CD4-positive, alpha-beta T cell treated with Interleukin-4 for 1 hour (primary cell): ENCODE measurements around the gene SND1.
A peak's percentile ranks its signal among the peaks of the same experiment; 100 is the strongest.
"Not testable (repeated sequence)": the region's sequence is repeated elsewhere in the genome, so short reads cannot be mapped to it uniquely, and the experiment has no call there.

ENCODE experiments used
- DNase-seq, 2 donors: peaks; one replicate each; pipeline ENCODE4 v3.0.0-alpha.2; 2020 to 2022

The SND1 gene

GRCh38 chr7:128091106-128091505, 439.1 kb downstream of the SND1 start:
- DNase-seq: no peak

GRCh38 chr7:128092221-128092620, 440.2 kb downstream of the SND1 start:
- no peak for DNase-seq

DNA sequence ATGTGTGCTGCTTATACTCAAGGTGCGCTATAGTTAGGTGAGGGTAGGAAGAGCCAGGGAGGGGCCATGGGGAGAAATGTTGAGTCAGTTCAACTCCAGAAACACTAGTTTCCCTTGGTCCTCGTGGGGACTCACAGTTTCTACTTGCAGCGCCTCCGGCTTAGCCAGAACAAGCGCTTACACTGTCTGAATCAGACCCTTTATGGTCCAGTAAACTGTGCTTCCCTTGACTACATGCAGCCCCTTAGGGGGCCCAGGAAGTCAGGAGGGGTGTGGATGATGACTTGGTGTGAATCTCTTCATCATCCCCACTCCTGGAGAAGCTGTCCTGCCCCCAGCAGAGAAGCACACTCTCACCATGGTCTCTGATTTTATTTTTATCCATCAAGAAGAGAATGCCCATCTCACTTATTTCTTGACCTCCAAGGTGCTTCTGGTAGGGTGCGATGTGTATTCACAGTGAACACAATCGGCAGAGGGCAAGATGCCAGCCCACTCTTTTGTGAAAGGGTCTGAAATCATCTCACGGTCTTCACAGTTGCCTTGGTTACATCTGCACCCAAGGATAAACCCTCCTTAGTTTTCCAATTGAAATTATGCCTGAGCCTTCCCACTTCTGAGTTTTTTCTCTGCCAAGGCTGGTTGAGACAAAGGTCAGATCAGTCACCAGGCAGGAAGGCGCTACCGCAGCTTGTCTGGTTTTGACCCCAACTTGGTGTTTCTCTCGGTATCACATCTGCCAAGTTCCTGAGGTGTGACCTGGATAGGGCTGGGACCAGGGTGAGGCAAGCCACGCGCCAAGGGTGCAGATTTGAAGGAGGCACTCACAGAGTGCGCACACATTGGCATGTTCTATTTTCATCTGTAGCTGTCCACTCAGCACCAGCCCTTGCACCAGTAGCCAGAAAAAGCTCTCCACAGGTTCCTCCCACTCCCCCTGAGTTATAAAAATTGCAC, 441.9 kb downstream of the SND1 start:
- no peak for DNase-seq

- no peak for DNase-seq
Measured at GRCh38 chr7:128094686-128095085, 442.7 kb downstream of the SND1 start.

DNA sequence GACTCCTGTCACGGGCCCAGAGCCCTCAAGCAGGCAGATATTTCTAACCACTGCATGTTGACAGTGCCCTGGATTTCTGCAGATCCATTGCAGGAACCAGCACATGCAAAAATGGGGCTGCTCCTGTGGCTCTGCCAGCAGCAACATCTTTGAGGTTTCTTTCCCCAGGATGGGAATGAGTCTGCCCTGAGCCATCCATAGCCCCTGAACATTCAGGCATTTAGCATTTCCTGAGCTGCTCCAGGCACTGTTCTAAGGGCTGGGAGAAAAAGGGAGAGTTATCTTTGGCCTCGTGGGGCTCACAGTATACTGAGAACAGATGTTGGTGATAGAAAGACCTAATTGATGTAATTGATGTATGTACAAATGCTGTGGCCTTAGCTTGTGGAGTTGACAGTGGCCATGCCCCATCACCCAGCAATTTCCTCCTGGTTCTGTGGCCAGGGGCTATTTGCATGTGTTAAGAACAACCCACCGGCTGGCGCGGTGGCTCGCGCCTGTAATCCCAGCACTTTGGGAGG, 445.3 kb downstream of the SND1 start:
- DNase-seq: no peak

- no peak for DNase-seq
Measured at GRCh38 chr7:128098629-128099028, 446.6 kb downstream of the SND1 start.

DNA sequence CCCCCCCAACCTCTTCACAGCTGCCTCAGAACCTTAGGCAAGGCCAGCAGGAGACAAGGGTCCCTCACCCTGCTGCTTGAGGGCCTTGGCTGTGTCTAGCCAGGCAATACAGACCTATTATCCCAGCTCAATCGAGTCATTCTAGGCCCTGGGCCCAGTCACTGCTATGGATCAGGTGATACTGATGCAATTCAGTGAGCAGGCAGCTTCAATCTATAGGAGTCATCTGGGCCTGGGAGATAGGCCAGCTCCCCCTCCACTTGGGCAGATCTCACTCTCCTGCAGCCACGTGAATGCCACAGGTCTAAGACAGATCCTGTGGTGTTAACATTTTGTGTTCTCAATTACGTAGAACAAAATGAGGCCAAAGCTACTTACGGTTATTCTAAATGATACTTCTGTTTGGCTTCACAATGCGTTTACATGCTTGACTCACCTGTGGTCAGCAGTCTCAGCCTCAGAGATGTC, 447.2 kb downstream of the SND1 start:
- DNase-seq: no peak

DNA sequence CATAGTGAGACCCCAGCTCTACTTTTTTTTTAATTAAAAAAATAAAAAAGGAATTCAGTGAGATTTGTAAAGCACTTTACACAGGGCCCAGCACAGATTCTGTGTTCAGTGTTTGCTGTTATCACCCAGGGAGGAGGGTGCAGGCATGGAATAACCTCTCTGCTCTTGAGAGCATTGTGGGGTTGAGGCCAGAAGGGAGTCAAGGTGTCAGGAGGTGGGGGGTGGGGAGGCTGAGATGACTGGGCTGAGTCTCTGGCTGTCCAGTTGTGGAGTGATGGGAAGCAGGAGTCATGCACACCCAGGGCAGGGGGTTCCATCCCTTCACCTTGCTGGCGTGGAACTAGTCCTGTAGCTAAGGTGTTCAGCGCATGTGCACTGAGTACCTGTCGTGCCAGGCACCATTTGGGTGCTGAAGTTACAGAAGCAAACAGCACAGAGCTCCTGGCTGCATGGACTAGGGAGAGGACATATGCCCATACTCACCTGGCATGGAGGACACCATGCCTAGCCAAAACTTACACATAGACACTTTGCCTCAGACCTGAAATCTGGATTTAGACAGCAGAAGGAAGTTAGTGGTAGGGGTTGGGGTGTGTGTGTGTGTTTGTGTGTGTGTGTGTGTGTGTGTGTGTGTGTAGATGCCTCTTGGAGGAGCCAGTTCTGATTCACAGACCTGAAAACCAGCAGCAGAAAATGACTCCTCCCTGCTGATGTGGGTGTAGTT, 448.4 kb downstream of the SND1 start:
- no peak for DNase-seq

GRCh38 chr7:128100949-128101713, 449.1 kb downstream of the SND1 start:
- no peak for DNase-seq

GRCh38 chr7:128102490-128103291, 450.7 kb downstream of the SND1 start:
- no peak for DNase-seq

- DNase-seq: no peak
Measured at GRCh38 chr7:128103498-128104107, 451.6 kb downstream of the SND1 start.

GRCh38 chr7:128104108-128104742, 452.2 kb downstream of the SND1 start:
- no peak for DNase-seq

- no peak for DNase-seq
Measured at GRCh38 chr7:128105228-128106022, 453.4 kb downstream of the SND1 start.

DNA sequence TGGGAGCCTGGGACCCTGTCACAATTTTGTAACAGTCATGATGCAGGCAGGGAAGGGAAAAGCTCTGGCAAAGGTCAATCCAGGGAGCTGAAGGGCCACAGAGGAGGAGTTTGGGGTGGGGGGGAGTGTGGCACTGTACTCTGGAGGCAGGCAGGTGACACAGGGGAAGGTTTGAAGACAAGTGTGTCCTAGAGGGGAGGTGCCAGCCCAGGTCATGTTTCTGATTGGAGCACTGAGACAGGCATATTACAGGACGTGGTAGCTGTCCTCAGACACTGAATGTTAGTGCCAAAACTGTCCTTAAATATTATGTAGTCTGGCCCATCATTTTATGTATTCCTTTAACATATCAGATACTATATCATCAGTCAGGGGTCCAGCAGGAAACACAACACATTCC, 454.8 kb downstream of the SND1 start:
- no peak for DNase-seq

GRCh38 chr7:128107516-128107915, 455.5 kb downstream of the SND1 start:
- DNase-seq: not testable (repeated sequence)

DNA sequence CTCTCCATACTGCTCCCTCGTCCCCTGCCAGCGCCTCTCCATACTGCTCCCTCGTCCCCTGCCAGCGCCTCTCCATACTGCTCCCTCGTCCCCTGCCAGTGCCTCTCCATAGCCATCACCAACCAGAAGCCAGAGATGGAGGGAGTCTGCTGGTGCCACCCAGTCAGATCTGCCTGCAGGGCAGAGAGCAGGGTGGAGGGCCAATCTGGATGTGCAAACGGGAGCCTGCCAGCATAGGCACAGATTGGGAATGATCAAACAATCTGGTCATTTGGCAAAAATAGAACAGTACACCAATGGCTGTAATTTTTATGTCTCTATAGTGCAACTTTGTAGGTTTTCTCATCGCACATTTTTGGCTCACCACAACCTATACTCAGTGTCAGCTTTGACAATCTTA, 456.1 kb downstream of the SND1 start:
- DNase-seq: no peak

GRCh38 chr7:128108641-128109423, 456.8 kb downstream of the SND1 start:
- peak in 1 of 2 donors; percentile 49 for DNase-seq

GRCh38 chr7:128109424-128109969, 457.5 kb downstream of the SND1 start:
- DNase-seq: not testable (repeated sequence)
